Measurements from ENCODE around the gene PALLD. TPM values are rescaled to one million over a fixed set of nuclear protein-coding genes. Genes with fewer than 3 reads are reported as not detected.

The PALLD gene
- total and polyA plus RNA-seq, 2 of the 8 experiments (the other 6 are each of a cell fraction or from before 2014, with no cell fraction given) = 10.5 to 25.0 TPM

- no peak overlapping the region for H3K27ac ChIP-seq (ENCODE audit: low read depth, low read length)
- H3K79me2 ChIP-seq (ENCODE audit: control insufficient read depth in 1 of 2, insufficient read depth in 2 of 2, low read length in 2 of 2) = no peaks in the 10 kb centered on the region
- no peak overlapping the region for H2BK20ac ChIP-seq (ENCODE audit: low read length)
- no peak overlapping the region for H3K23ac ChIP-seq (ENCODE audit: insufficient read length)
- TF ChIP-seq YY1 (IDR thresholded peaks at IDR 0.05; ENCODE audit: low read depth, low read length) (no peak), TBP (IDR thresholded peaks at IDR 0.05; ENCODE audit: low read depth, low read length) (no peak), SAP30 (IDR thresholded peaks at IDR 0.05; ENCODE audit: insufficient read depth, insufficient replicate concordance, low read length) (no peak), POLR2AphosphoS5 (IDR thresholded peaks at IDR 0.05; ENCODE audit: low read depth, low read length) (no peak), RXRA (IDR thresholded peaks at IDR 0.05; ENCODE audit: insufficient read depth, low read depth, low read length) (no peak), BCL11A (IDR thresholded peaks at IDR 0.05; ENCODE audit: low read depth in 2 of 2, low read length in 2 of 2) (no peak), SIRT6 (IDR thresholded peaks at IDR 0.05; ENCODE audit: low read length) (no peak), BACH1 (IDR thresholded peaks at IDR 0.05; ENCODE audit: low read length) (no peak), CTBP2 (IDR thresholded peaks at IDR 0.05; ENCODE audit: borderline replicate concordance, insufficient read depth, insufficient read length, low read length) (no peak), SP1 (IDR thresholded peaks at IDR 0.05; ENCODE audit: low read depth, low read length) (no peak), BRCA1 (IDR thresholded peaks at IDR 0.05; ENCODE audit: low read depth, low read length) (no peak), SIN3A (conservative IDR thresholded peaks at IDR 0.05 in 1 of 2, IDR thresholded peaks at IDR 0.05 in 1 of 2; ENCODE audit: low read depth in 1 of 2, low read length in 2 of 2) (no peak), MAX (IDR thresholded peaks at IDR 0.05) (no peak)
- CTCF ChIA-PET (ENCODE audit: partially characterized antibody) = interaction anchor here (0.8 kb wide), 1 partner anchor 236 kb away, joined by 3 read pairs; no protein-coding TSS in a partner anchor
- WGBS, 2 experiments (ENCODE audit: extremely low coverage in 1 of 2, insufficient coverage in 1 of 2, insufficient read length in 1 of 2, insufficient replicate concordance in 2 of 2, low coverage in 1 of 2, low lambda C conversion rate in 2 of 2, missing lambda C conversion rate in 1 of 2) = 88% methylated on average over 10 of the region's 10 CpGs; no CpG with 5 or more reads in 1 of the 2 experiments
- POLR2A ChIA-PET (ENCODE audit: partially characterized antibody) = no interaction called here
- no peak overlapping the region for H3K4ac ChIP-seq (replicated peaks; ENCODE audit: insufficient read length, low read depth, low read length)
- H3K27me3 ChIP-seq (replicated peaks in 1 of 4; ENCODE audit: control insufficient read depth in 3 of 4, extremely low read depth in 1 of 4, insufficient read depth in 3 of 4, low read length in 3 of 4) = no peaks in the 10 kb centered on the region
- no peak overlapping the region for H3K14ac ChIP-seq (ENCODE audit: insufficient read length)
- H2BK120ac ChIP-seq (replicated peaks; ENCODE audit: low read depth, low read length) = no peak overlapping the region
- H4K91ac ChIP-seq (replicated peaks; ENCODE audit: insufficient read length, low read length) = no peak overlapping the region
- no peak overlapping the region for H3K4me3 ChIP-seq (ENCODE audit: extremely low read depth in 1 of 4, insufficient read depth in 2 of 4, low read depth in 3 of 4, low read length in 4 of 4)
- H2AFZ ChIP-seq (ENCODE audit: low read length) = no peak overlapping the region
- no peak overlapping the region; the same call in 1 of the 2 replicates for H2BK12ac ChIP-seq (ENCODE audit: low read depth, low read length)
- H3K9me3 ChIP-seq (ENCODE audit: insufficient read depth in 2 of 2, low read depth in 1 of 2, low read length in 1 of 2) = no peaks in the 10 kb centered on the region
- no peaks in the 10 kb centered on the region for H3K36me3 ChIP-seq (ENCODE audit: control insufficient read depth in 2 of 4, insufficient read depth in 4 of 4, low read length in 3 of 4)
- no peak overlapping the region for H2BK15ac ChIP-seq (ENCODE audit: low read length)
- no peak overlapping the region for H4K5ac ChIP-seq (ENCODE audit: insufficient read length, low read depth, low read length)
- no peak overlapping the region for H3K56ac ChIP-seq (replicated peaks; ENCODE audit: insufficient read length, low read depth, low read length)
- peaks cover 0 to 5% (median 1%) of the 10 kb centered on the region in 4 experiments; a peak in 3 of 7 replicates for H3K4me1 ChIP-seq (replicated peaks in 1 of 4; ENCODE audit: control insufficient read depth in 3 of 4, insufficient read depth in 4 of 4, low read length in 3 of 4)
- 0 out of 7 replicates have a peak overlapping the region, but pooled peaks of 1 of the 4 experiments have one; percentile 18 for H3K9ac ChIP-seq (replicated peaks in 1 of 4; ENCODE audit: extremely low read depth in 1 of 4, low read depth in 3 of 4, low read length in 3 of 4)
- no peak overlapping the region for H2BK5ac ChIP-seq (ENCODE audit: low read depth, low read length)
- DNase-seq (ENCODE audit: low read depth in 1 of 2, low spot score in 2 of 2) (no peak), FAIRE-seq (no peak)
- H3K79me1 ChIP-seq (ENCODE audit: low read depth, low read length) = no peaks in the 10 kb centered on the region
- H4K20me1 ChIP-seq (replicated peaks in 1 of 2; ENCODE audit: control insufficient read depth in 1 of 2, insufficient read depth in 2 of 2, low read length in 2 of 2) = no peaks in the 10 kb centered on the region
- no peak overlapping the region for H2AK5ac ChIP-seq (ENCODE audit: low read depth, low read length)
- H3K18ac ChIP-seq (ENCODE audit: extremely low read depth, low read length) = no peak overlapping the region
- H3K4me2 ChIP-seq (ENCODE audit: insufficient read depth in 1 of 2, low read depth in 2 of 2, low read length in 2 of 2) = no peak overlapping the region
- H4K8ac ChIP-seq (ENCODE audit: extremely low read depth, insufficient read depth, low read length) = no peak overlapping the region
- H3K23me2 ChIP-seq (ENCODE audit: low read depth, low read length) = no peaks in the 10 kb centered on the region
Measured at GRCh38 chr4:168787801-168788595, 291.1 kb downstream of the PALLD start.

Data from H1 (cell line).